22Rv1 (cell line): ENCODE results near the gene CHADL.

Experiments used
- ZFX ChIP-seq: fragments of 450-650 bp; IDR thresholded peaks from 2 replicates; pipeline ENCODE4 v1.6.1; 2017; ENCODE audit warnings: antibody characterized with exemption, borderline replicate concordance
- TF ChIP-seq, protein P1 (sequence below): fragments of 450-650 bp; IDR thresholded peaks from 2 replicates; pipeline ENCODE4 v1.5.1; 2017; ENCODE audit warnings: mild to moderate bottlenecking

DNA sequence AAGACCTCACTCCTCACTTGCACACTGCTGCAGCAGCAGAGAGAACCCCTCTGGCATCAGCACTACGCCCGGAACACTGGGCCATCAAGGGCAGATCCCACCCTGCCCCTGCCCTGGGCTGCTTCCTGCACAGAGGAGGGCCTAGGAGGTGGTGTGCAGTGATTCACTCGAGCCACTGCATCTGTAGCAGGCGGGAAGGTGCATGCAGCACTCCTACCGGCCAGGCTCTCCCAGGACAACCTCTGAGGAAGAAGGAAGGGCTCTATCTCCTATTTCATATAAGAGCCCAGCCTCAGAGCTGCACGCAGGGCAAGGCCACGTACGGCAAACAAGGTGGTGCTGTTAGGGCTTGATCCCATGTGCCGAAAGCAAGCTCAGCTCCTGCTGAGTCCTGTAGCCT, 31.1 kb upstream of the CHADL start:
- TF ChIP-seq, protein P1, sequence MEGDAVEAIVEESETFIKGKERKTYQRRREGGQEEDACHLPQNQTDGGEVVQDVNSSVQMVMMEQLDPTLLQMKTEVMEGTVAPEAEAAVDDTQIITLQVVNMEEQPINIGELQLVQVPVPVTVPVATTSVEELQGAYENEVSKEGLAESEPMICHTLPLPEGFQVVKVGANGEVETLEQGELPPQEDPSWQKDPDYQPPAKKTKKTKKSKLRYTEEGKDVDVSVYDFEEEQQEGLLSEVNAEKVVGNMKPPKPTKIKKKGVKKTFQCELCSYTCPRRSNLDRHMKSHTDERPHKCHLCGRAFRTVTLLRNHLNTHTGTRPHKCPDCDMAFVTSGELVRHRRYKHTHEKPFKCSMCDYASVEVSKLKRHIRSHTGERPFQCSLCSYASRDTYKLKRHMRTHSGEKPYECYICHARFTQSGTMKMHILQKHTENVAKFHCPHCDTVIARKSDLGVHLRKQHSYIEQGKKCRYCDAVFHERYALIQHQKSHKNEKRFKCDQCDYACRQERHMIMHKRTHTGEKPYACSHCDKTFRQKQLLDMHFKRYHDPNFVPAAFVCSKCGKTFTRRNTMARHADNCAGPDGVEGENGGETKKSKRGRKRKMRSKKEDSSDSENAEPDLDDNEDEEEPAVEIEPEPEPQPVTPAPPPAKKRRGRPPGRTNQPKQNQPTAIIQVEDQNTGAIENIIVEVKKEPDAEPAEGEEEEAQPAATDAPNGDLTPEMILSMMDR = no peak
- TF ChIP-seq ZFX = no peak
